ENCODE data around the gene PARD3.
"Not testable (repeated sequence)": the region's sequence is repeated elsewhere in the genome, so short reads cannot be mapped to it uniquely, and the experiment has no call there.

Gene PARD3

DNA sequence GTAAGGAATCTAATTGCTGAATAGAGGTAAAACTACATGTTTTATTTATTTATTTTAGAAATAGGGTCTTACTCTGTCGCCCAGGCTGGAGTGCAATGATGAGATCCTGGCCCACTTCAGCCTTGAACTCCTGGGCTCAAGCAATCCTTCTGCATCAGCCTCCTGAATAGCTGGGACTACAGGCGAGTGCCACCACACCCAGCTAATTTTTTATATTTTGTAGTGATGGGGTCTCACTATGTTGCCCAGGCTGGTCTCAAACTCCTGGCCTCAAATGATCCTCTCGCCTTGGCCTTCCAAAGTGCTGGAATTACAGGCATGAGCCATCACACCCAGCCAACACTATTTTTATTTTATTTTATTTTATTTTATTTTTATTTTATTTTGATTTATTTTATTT is 170.3 kb downstream of the PARD3 start:
- H3K27me3 ChIP-seq (ENCODE audit: low read depth, low read length); H3K36me3 ChIP-seq (ENCODE audit: control insufficient read depth in 1 of 2, insufficient read depth in 2 of 2, low read length in 2 of 2); H3K4me3 ChIP-seq (ENCODE audit: low read depth in 1 of 2, low read length in 2 of 2); H3K27ac ChIP-seq (ENCODE audit: low read length); H3K9me3 ChIP-seq (ENCODE audit: control insufficient read depth in 1 of 2, low read length in 2 of 2): not testable (repeated sequence)
- H3K4me1 ChIP-seq (ENCODE audit: control insufficient read depth in 1 of 2, insufficient read depth in 2 of 2, low read length in 2 of 2) = peaks cover 0 to 14% of the 10 kb centered on the region in 2 donors

DNA sequence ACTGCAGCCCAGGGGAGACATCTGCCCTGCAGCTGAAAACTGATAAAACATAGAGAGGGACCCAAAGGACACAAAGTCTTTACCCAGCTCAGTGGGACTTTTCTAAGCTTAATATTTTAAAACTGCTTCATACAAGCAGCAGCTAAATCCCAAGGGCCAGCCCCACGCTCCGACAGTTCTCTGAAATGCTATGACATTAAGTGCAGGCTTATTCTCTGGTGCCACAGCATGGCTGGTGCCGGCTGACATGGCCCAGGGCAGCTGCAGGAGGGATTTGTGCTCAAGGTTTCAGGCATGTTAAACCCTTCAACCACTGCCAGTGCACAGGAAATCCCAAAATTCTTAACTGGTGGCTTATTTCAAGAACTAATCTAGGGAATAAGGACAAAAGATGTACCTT is 170.9 kb downstream of the PARD3 start:
- Histone ChIP-seq H3K4me3 (ENCODE audit: low read depth in 1 of 2, low read length in 2 of 2) (no peak overlapping the region), H3K27me3 (ENCODE audit: low read depth, low read length) (no peaks in the 10 kb centered on the region), H3K4me1 (ENCODE audit: control insufficient read depth in 1 of 2, insufficient read depth in 2 of 2, low read length in 2 of 2) (peaks cover 0 to 14% of the 10 kb centered on the region in 2 donors), H3K36me3 (ENCODE audit: control insufficient read depth in 1 of 2, insufficient read depth in 2 of 2, low read length in 2 of 2) (no peaks in the 10 kb centered on the region), H3K9me3 (ENCODE audit: control insufficient read depth in 1 of 2, low read length in 2 of 2) (no peaks in the 10 kb centered on the region), H3K27ac (ENCODE audit: low read length) (no peak overlapping the region)

GRCh38 chr10:34643620-34644019 is 171.5 kb downstream of the PARD3 start:
- Histone ChIP-seq H3K4me3 (ENCODE audit: low read depth in 1 of 2, low read length in 2 of 2) (no peak overlapping the region), H3K4me1 (ENCODE audit: control insufficient read depth in 1 of 2, insufficient read depth in 2 of 2, low read length in 2 of 2) (peaks cover 0 to 17% of the 10 kb centered on the region in 2 donors)

DNA sequence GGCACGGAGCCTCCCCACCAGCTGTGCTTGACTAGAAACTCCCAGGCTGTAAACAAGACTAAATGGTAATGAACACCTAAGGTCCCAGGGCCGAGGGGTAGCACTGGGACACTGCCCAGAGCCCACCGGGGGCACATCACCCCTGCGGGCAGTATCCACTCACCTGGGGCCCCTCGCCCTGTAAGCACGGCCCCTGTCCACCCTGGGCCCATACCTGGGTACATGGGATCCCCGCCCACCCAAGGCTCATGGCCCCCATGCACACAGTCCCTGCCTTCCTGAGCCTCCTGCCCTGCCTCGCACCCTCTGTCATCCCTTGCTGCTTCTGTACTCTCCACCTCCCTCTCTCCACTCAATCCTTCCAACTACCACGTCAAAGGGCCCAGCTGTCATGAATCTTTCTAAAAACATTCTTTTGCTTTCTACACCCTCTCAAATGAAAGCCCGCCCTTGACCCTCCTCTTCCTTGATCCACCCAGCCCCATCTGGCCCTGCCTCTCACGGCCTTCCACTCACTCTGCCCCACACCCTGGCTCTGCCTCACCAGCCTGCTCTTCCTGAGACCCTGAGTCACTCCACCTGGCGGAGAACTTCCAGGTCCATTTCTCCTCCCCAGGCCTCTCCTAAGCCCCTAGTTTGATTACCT is 173.1 kb downstream of the PARD3 start:
- Histone ChIP-seq H3K4me1 (ENCODE audit: control insufficient read depth in 1 of 2, insufficient read depth in 2 of 2, low read length in 2 of 2) (peaks cover 0 to 28% of the 10 kb centered on the region in 2 donors), H3K36me3 (ENCODE audit: control insufficient read depth in 1 of 2, insufficient read depth in 2 of 2, low read length in 2 of 2) (no peaks in the 10 kb centered on the region), H3K27ac (ENCODE audit: low read length) (no peak overlapping the region), H3K27me3 (ENCODE audit: low read depth, low read length) (no peaks in the 10 kb centered on the region), H3K9me3 (ENCODE audit: control insufficient read depth in 1 of 2, low read length in 2 of 2) (no peaks in the 10 kb centered on the region), H3K4me3 (ENCODE audit: low read depth in 1 of 2, low read length in 2 of 2) (no peak overlapping the region)

More at GRCh38 chr10:34643620-34644019, 171.5 kb downstream of the PARD3 start:
- Histone ChIP-seq H3K27ac (ENCODE audit: low read length) (no peak overlapping the region), H3K9me3 (ENCODE audit: control insufficient read depth in 1 of 2, low read length in 2 of 2) (no peaks in the 10 kb centered on the region), H3K27me3 (ENCODE audit: low read depth, low read length) (no peaks in the 10 kb centered on the region), H3K36me3 (ENCODE audit: control insufficient read depth in 1 of 2, insufficient read depth in 2 of 2, low read length in 2 of 2) (no peaks in the 10 kb centered on the region)

- H3K27ac ChIP-seq (ENCODE audit: low read length) = no peak overlapping the region
These were observed 173.8 kb downstream of the PARD3 start for GRCh38 chr10:34641147-34641912.

GRCh38 chr10:34638406-34639054 is 176.6 kb downstream of the PARD3 start:
- Histone ChIP-seq H3K4me3 (ENCODE audit: low read depth in 1 of 2, low read length in 2 of 2) (no peak overlapping the region), H3K4me1 (ENCODE audit: control insufficient read depth in 1 of 2, insufficient read depth in 2 of 2, low read length in 2 of 2) (peaks cover 0 to 31% of the 10 kb centered on the region in 2 donors), H3K9me3 (ENCODE audit: control insufficient read depth in 1 of 2, low read length in 2 of 2) (no peaks in the 10 kb centered on the region), H3K27me3 (ENCODE audit: low read depth, low read length) (no peaks in the 10 kb centered on the region), H3K36me3 (ENCODE audit: control insufficient read depth in 1 of 2, insufficient read depth in 2 of 2, low read length in 2 of 2) (no peaks in the 10 kb centered on the region), H3K27ac (ENCODE audit: low read length) (no peak overlapping the region)

More at GRCh38 chr10:34641147-34641912, 173.8 kb downstream of the PARD3 start:
- Histone ChIP-seq H3K27me3 (ENCODE audit: low read depth, low read length) (no peaks in the 10 kb centered on the region), H3K9me3 (ENCODE audit: control insufficient read depth in 1 of 2, low read length in 2 of 2) (no peaks in the 10 kb centered on the region), H3K4me1 (ENCODE audit: control insufficient read depth in 1 of 2, insufficient read depth in 2 of 2, low read length in 2 of 2) (peaks cover 0 to 27% of the 10 kb centered on the region in 2 donors), H3K4me3 (ENCODE audit: low read depth in 1 of 2, low read length in 2 of 2) (no peak overlapping the region), H3K36me3 (ENCODE audit: control insufficient read depth in 1 of 2, insufficient read depth in 2 of 2, low read length in 2 of 2) (no peaks in the 10 kb centered on the region)

DNA sequence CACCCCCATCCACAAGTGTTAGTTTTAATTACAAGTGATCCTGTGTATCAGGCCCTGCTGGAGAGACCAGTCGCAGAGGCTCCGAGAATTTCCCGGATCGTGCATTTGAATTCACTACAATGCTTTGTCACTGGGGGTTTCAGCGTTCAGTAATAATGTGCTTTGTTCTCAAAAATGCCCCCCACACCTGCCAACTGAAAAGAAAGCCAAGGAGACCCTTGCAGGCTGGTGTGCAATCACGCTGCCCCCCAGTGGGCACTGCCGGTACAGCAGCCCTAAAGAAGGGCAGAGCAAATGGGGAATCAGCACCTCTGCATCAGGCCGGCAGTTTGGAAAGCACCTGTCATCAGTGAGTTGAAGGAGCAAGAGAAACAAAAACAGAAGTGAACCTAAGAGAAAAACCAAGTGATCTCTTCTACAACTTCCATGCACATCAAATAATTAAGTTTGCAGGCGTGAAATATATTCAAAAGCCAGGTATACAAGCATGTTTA is 177.6 kb downstream of the PARD3 start:
- H3K4me3 ChIP-seq (ENCODE audit: low read depth in 1 of 2, low read length in 2 of 2) = no peak overlapping the region
- no peaks in the 10 kb centered on the region for H3K27me3 ChIP-seq (ENCODE audit: low read depth, low read length)
- H3K4me1 ChIP-seq (ENCODE audit: control insufficient read depth in 1 of 2, insufficient read depth in 2 of 2, low read length in 2 of 2) = peaks cover 0 to 31% of the 10 kb centered on the region in 2 donors
- H3K27ac ChIP-seq (ENCODE audit: low read length) = no peak overlapping the region
- H3K36me3 ChIP-seq (ENCODE audit: control insufficient read depth in 1 of 2, insufficient read depth in 2 of 2, low read length in 2 of 2) = no peaks in the 10 kb centered on the region
- H3K9me3 ChIP-seq (ENCODE audit: control insufficient read depth in 1 of 2, low read length in 2 of 2) = no peaks in the 10 kb centered on the region

GRCh38 chr10:34635111-34635510 is 180.0 kb downstream of the PARD3 start:
- no peak overlapping the region for H3K27ac ChIP-seq (ENCODE audit: low read length)
- H3K4me3 ChIP-seq (ENCODE audit: low read depth in 1 of 2, low read length in 2 of 2) = no peak overlapping the region
- H3K4me1 ChIP-seq (ENCODE audit: control insufficient read depth in 1 of 2, insufficient read depth in 2 of 2, low read length in 2 of 2) = peaks cover 0 to 25% of the 10 kb centered on the region in 2 donors
- H3K36me3 ChIP-seq (ENCODE audit: control insufficient read depth in 1 of 2, insufficient read depth in 2 of 2, low read length in 2 of 2) = no peaks in the 10 kb centered on the region
- no peaks in the 10 kb centered on the region for H3K27me3 ChIP-seq (ENCODE audit: low read depth, low read length)
- no peaks in the 10 kb centered on the region for H3K9me3 ChIP-seq (ENCODE audit: control insufficient read depth in 1 of 2, low read length in 2 of 2)

- H3K36me3 ChIP-seq (ENCODE audit: control insufficient read depth in 1 of 2, insufficient read depth in 2 of 2, low read length in 2 of 2) = no peaks in the 10 kb centered on the region
- peaks cover 4 to 17% of the 10 kb centered on the region in 2 donors for H3K4me1 ChIP-seq (ENCODE audit: control insufficient read depth in 1 of 2, insufficient read depth in 2 of 2, low read length in 2 of 2)
- H3K4me3 ChIP-seq (ENCODE audit: low read depth in 1 of 2, low read length in 2 of 2) = no peak overlapping the region
- no peaks in the 10 kb centered on the region for H3K27me3 ChIP-seq (ENCODE audit: low read depth, low read length)
- H3K9me3 ChIP-seq (ENCODE audit: control insufficient read depth in 1 of 2, low read length in 2 of 2) = no peaks in the 10 kb centered on the region
- no peak overlapping the region for H3K27ac ChIP-seq (ENCODE audit: low read length)
These were observed 181.7 kb downstream of the PARD3 start for GRCh38 chr10:34633374-34633773.

- peaks cover 11% of the 10 kb centered on the region in 2 donors for H3K4me1 ChIP-seq (ENCODE audit: control insufficient read depth in 1 of 2, insufficient read depth in 2 of 2, low read length in 2 of 2)
- no peak overlapping the region for H3K27ac ChIP-seq (ENCODE audit: low read length)
- H3K9me3 ChIP-seq (ENCODE audit: control insufficient read depth in 1 of 2, low read length in 2 of 2) = no peaks in the 10 kb centered on the region
- no peak overlapping the region for H3K4me3 ChIP-seq (ENCODE audit: low read depth in 1 of 2, low read length in 2 of 2)
- no peaks in the 10 kb centered on the region for H3K27me3 ChIP-seq (ENCODE audit: low read depth, low read length)
- no peaks in the 10 kb centered on the region for H3K36me3 ChIP-seq (ENCODE audit: control insufficient read depth in 1 of 2, insufficient read depth in 2 of 2, low read length in 2 of 2)
These were observed 186.0 kb downstream of the PARD3 start for GRCh38 chr10:34629084-34629483.

DNA sequence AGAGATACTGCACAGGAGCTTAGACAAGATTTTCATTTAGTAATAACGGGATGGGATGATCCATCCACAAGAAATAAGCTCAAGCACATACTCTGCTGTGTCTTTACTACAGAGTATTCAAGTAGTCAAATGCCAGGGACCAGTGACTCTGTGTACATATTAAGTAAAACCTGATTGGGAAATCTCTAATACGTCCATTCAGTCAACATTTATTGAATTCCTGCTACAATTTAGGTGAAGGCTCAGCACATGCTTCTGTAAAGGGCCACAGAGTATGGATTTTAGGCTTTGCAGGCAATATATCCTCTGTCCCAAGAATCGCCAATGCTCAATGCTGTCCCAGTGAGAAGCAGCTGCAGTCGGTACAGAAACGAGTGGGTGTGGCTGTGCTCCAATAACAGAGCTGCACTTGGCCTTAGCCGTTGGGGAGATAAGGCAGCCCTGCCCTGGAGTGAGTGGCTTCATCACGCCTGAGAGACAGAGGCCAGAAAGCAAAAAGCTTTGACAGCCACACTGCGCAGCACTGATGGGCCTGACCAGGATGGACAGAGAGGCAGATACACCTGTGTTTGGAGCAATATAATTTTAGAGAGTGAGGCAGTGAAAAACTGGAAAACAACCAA is 186.8 kb downstream of the PARD3 start:
- H3K27ac ChIP-seq (ENCODE audit: low read length) = no peak overlapping the region

More for the DNA sequence above, 186.8 kb downstream of the PARD3 start:
- no peaks in the 10 kb centered on the region for H3K27me3 ChIP-seq (ENCODE audit: low read depth, low read length)
- peak overlapping the region in 1 of 2 donors; percentile 9 for H3K4me3 ChIP-seq (ENCODE audit: low read depth in 1 of 2, low read length in 2 of 2)
- no peaks in the 10 kb centered on the region for H3K9me3 ChIP-seq (ENCODE audit: control insufficient read depth in 1 of 2, low read length in 2 of 2)
- no peaks in the 10 kb centered on the region for H3K36me3 ChIP-seq (ENCODE audit: control insufficient read depth in 1 of 2, insufficient read depth in 2 of 2, low read length in 2 of 2)
- H3K4me1 ChIP-seq (ENCODE audit: control insufficient read depth in 1 of 2, insufficient read depth in 2 of 2, low read length in 2 of 2) = peaks cover 11% of the 10 kb centered on the region in 2 donors

Measured in muscle layer of duodenum (tissue), 2 donors.